Astrocyte (in vitro differentiated cells and primary cell): ENCODE measurements around the gene LSMEM2. TPM values are rescaled to one million over a fixed set of nuclear protein-coding genes. Genes with fewer than 3 reads are reported as not detected.
"Not testable (repeated sequence)": the region's sequence is repeated elsewhere in the genome, so short reads cannot be mapped to it uniquely, and the experiment has no call there.

Source experiments
- DNase-seq: peaks from one replicate; pipeline ENCODE4 v3.0.0-alpha.2; 2010; ENCODE audit warnings: low read depth
- FAIRE-seq: peaks from 2 replicates; lab custom pipeline; 2011; peaks lifted over from hg19 to GRCh38; lab: Jason Lieb, UNC
- H2AFZ ChIP-seq: 2 replicates; pipeline ENCODE4 v1.6.0; 2012; ENCODE audit warnings: low read depth, low read length, inconsistent platforms
- H3K27ac ChIP-seq: 2 replicates; pipeline ENCODE4 v1.5.1; 2011; ENCODE audit warnings: low read depth, low read length, inconsistent platforms
- H3K27me3 ChIP-seq: 2 replicates; pipeline ENCODE4 v1.6.0; 2011; ENCODE audit warnings: low read length, inconsistent platforms; ENCODE audit not compliant: insufficient read depth
- H3K36me3 ChIP-seq: 2 replicates; pipeline ENCODE4 v1.5.1; 2011; ENCODE audit warnings: low read length, inconsistent platforms; ENCODE audit not compliant: insufficient read depth
- H3K4me1 ChIP-seq: 2 replicates; pipeline ENCODE4 v1.5.1; 2011; ENCODE audit warnings: low read length, inconsistent platforms; ENCODE audit not compliant: insufficient read depth
- H3K4me2 ChIP-seq: 2 replicates; pipeline ENCODE4 v1.6.0; 2012; ENCODE audit warnings: low read length, inconsistent platforms
- H3K4me3 ChIP-seq: 2 replicates; pipeline ENCODE4 v1.5.1; 2011; ENCODE audit warnings: low read depth, mild to moderate bottlenecking, low read length, inconsistent platforms; ENCODE audit not compliant: insufficient read depth
- H3K79me2 ChIP-seq: 2 replicates; pipeline ENCODE4 v1.6.0; 2012; ENCODE audit warnings: mild to moderate bottlenecking, low read length, inconsistent platforms; ENCODE audit not compliant: insufficient read depth
- H3K9ac ChIP-seq: 2 replicates; pipeline ENCODE4 v1.6.0; 2012; ENCODE audit warnings: mild to moderate bottlenecking, low read length, inconsistent platforms
- H3K9me3 ChIP-seq: 2 replicates; pipeline ENCODE4 v1.5.1; 2012; ENCODE audit warnings: low read depth, mild to moderate bottlenecking, low read length, inconsistent platforms; ENCODE audit not compliant: insufficient read depth
- H4K20me1 ChIP-seq: 2 replicates; pipeline ENCODE4 v1.6.0; 2012; ENCODE audit warnings: low read length, inconsistent platforms; ENCODE audit not compliant: insufficient read depth
- H3K27ac Mint-ChIP-seq: one replicate; pipeline ENCODE4 v1.8.0; 2021; ENCODE audit warnings: mild to moderate bottlenecking, mixed read lengths; ENCODE audit not compliant: unreplicated experiment
- H3K27me3 Mint-ChIP-seq: one replicate; pipeline ENCODE4 v1.8.0; 2021; ENCODE audit warnings: low read depth, mixed read lengths; ENCODE audit not compliant: unreplicated experiment
- H3K36me3 Mint-ChIP-seq: one replicate; pipeline ENCODE4 v1.8.0; 2021; ENCODE audit warnings: low read depth, mixed read lengths; ENCODE audit not compliant: unreplicated experiment
- H3K4me1 Mint-ChIP-seq: one replicate; pipeline ENCODE4 v1.8.0; 2021; ENCODE audit warnings: low read depth, mixed read lengths; ENCODE audit not compliant: unreplicated experiment
- H3K4me3 Mint-ChIP-seq: one replicate; pipeline ENCODE4 v1.8.0; 2021; ENCODE audit warnings: mild to moderate bottlenecking, moderate library complexity, mixed read lengths; ENCODE audit not compliant: unreplicated experiment
- H3K9me3 Mint-ChIP-seq: one replicate; pipeline ENCODE4 v1.8.0; 2021; ENCODE audit warnings: mild to moderate bottlenecking, mixed read lengths; ENCODE audit not compliant: unreplicated experiment
- CTCF ChIP-seq: IDR thresholded peaks from 2 replicates; pipeline ENCODE4 v1.5.1; 2011; ENCODE audit warnings: low read depth, mild to moderate bottlenecking, inconsistent platforms, low read length, moderate library complexity; ENCODE audit not compliant: insufficient read depth
- EZH2 ChIP-seq: IDR thresholded peaks from 2 replicates; pipeline ENCODE4 v1.6.1; 2012; ENCODE audit warnings: mild to moderate bottlenecking, low read length, inconsistent platforms; ENCODE audit not compliant: insufficient read depth
- total RNA-seq: library from RNA; stranded (reverse); gene quantifications from 2 replicates; pipeline ENCODE4 v1.2.1, GENCODE V29; 2021

Gene LSMEM2
- total RNA-seq, 1 donor from 2014 or later, result 0.30 TPM

- H3K4me1 Mint-ChIP-seq, result peaks cover 8% of the 10 kb centered on the region
- peaks cover 8% of the 10 kb centered on the region for H3K4me1 ChIP-seq
- H3K36me3 Mint-ChIP-seq, result peaks cover 6% of the 10 kb centered on the region
- no peaks in the 10 kb centered on the region for H3K27me3 Mint-ChIP-seq
- H3K4me3 Mint-ChIP-seq, result no peak overlapping the region
- H3K4me3 ChIP-seq, result no peak overlapping the region
- no peak overlapping the region for H3K4me2 ChIP-seq
- no peak overlapping the region for H3K9ac ChIP-seq
- FAIRE-seq, result no peak
- H3K27me3 ChIP-seq, result no peaks in the 10 kb centered on the region
- no peak overlapping the region for H3K27ac Mint-ChIP-seq
- TF ChIP-seq EZH2, result no peak
- no peak for TF ChIP-seq CTCF
- peaks cover 2% of the 10 kb centered on the region for H3K9me3 ChIP-seq
- no peak overlapping the region for H2AFZ ChIP-seq
- no peak overlapping the region for H3K27ac ChIP-seq
- no peaks in the 10 kb centered on the region for H3K9me3 Mint-ChIP-seq
- no peaks in the 10 kb centered on the region for H4K20me1 ChIP-seq
- no peaks in the 10 kb centered on the region for H3K36me3 ChIP-seq
- H3K79me2 ChIP-seq, result no peaks in the 10 kb centered on the region
- DNase-seq, result no peak
Observed at GRCh38 chr3:50304601-50305000, 25.7 kb downstream of the LSMEM2 start.

- FAIRE-seq, H3K79me2 ChIP-seq, H3K9me3 Mint-ChIP-seq: not testable (repeated sequence)
Observed at GRCh38 chr3:50312041-50312440, 33.2 kb downstream of the LSMEM2 start.

GRCh38 chr3:50314342-50314741 lies 35.5 kb downstream of the LSMEM2 start:
- H3K9me3 ChIP-seq, result no peaks in the 10 kb centered on the region
- no peak overlapping the region for H2AFZ ChIP-seq
- Mint-ChIP-seq H3K9me3 (peaks cover 1% of the 10 kb centered on the region), H3K27me3 (no peaks in the 10 kb centered on the region), H3K4me1 (peaks cover 8% of the 10 kb centered on the region), H3K27ac (no peak overlapping the region), H3K4me3 (no peak overlapping the region), H3K36me3 (peaks cover 21% of the 10 kb centered on the region)
- peaks cover 22% of the 10 kb centered on the region for H3K79me2 ChIP-seq
- no peak for TF ChIP-seq EZH2
- TF ChIP-seq CTCF, result no peak
- DNase-seq, result no peak
- H3K4me1 ChIP-seq, result peaks cover 14% of the 10 kb centered on the region
- no peak overlapping the region for H3K27ac ChIP-seq
- H4K20me1 ChIP-seq, result peaks cover 43% of the 10 kb centered on the region
- H3K36me3 ChIP-seq, result peaks cover 8% of the 10 kb centered on the region
- no peak overlapping the region for H3K4me2 ChIP-seq
- no peak overlapping the region for H3K4me3 ChIP-seq
- no peak for FAIRE-seq
- no peak overlapping the region for H3K9ac ChIP-seq
- no peaks in the 10 kb centered on the region for H3K27me3 ChIP-seq

More at GRCh38 chr3:50312041-50312440, 33.2 kb downstream of the LSMEM2 start:
- H3K27ac ChIP-seq, H2AFZ ChIP-seq, H3K4me1 ChIP-seq, H3K4me3 Mint-ChIP-seq, H3K27ac Mint-ChIP-seq, H3K4me3 ChIP-seq, H3K4me1 Mint-ChIP-seq, H3K27me3 ChIP-seq, DNase-seq, H3K4me2 ChIP-seq, H3K36me3 ChIP-seq, H3K27me3 Mint-ChIP-seq, H3K9ac ChIP-seq, H3K9me3 ChIP-seq: not testable (repeated sequence)
- peaks cover 22% of the 10 kb centered on the region for H4K20me1 ChIP-seq
- peaks cover 14% of the 10 kb centered on the region for H3K36me3 Mint-ChIP-seq
